GM19240 (cell line): ENCODE data around the gene COL15A1.

Experiments used
- DNase-seq: peaks from one replicate; pipeline ENCODE4 v3.0.0; 2011; ENCODE audit warnings: low spot score; ENCODE audit not compliant: insufficient read length

Gene COL15A1

GRCh38 chr9:98944734-98945074, 997 bp downstream of the COL15A1 start:
- DNase-seq, result no peak

- DNase-seq, result no peak
Measured at GRCh38 chr9:98949565-98949964, 5.9 kb downstream of the COL15A1 start.

GRCh38 chr9:98950262-98950661, 6.6 kb downstream of the COL15A1 start:
- DNase-seq, result no peak

- no peak for DNase-seq
Measured at GRCh38 chr9:98951967-98952366, 8.3 kb downstream of the COL15A1 start.

GRCh38 chr9:98953581-98954243, 10.0 kb downstream of the COL15A1 start:
- no peak for DNase-seq

- no peak for DNase-seq
Measured at GRCh38 chr9:98954244-98954610, 10.5 kb downstream of the COL15A1 start.

- no peak for DNase-seq
Measured at GRCh38 chr9:98955259-98955658, 11.6 kb downstream of the COL15A1 start.

GRCh38 chr9:98957826-98958225, 14.1 kb downstream of the COL15A1 start:
- no peak for DNase-seq

GRCh38 chr9:98958271-98958984, 14.7 kb downstream of the COL15A1 start:
- DNase-seq, result no peak

- no peak for DNase-seq
Measured at GRCh38 chr9:98960409-98960808, 16.7 kb downstream of the COL15A1 start.

GRCh38 chr9:98961513-98962180, 17.9 kb downstream of the COL15A1 start:
- DNase-seq, result no peak

GRCh38 chr9:98962181-98962560, 18.5 kb downstream of the COL15A1 start:
- no peak for DNase-seq

- no peak for DNase-seq
Measured at GRCh38 chr9:98962861-98963260, 19.2 kb downstream of the COL15A1 start.

GRCh38 chr9:98964201-98964600, 20.5 kb downstream of the COL15A1 start:
- DNase-seq, result no peak

GRCh38 chr9:98964911-98965336, 21.2 kb downstream of the COL15A1 start:
- DNase-seq, result no peak

- DNase-seq, result no peak
Measured at GRCh38 chr9:98966676-98967075, 23.0 kb downstream of the COL15A1 start.

- DNase-seq, result no peak
Measured at GRCh38 chr9:98967257-98967656, 23.6 kb downstream of the COL15A1 start.

- no peak for DNase-seq
Measured at GRCh38 chr9:98967680-98968079, 24.0 kb downstream of the COL15A1 start.

- no peak for DNase-seq
Measured at GRCh38 chr9:98968601-98969337, 25.1 kb downstream of the COL15A1 start.

- no peak for DNase-seq
Measured at GRCh38 chr9:98970532-98971041, 26.9 kb downstream of the COL15A1 start.

- DNase-seq, result no peak
Measured at GRCh38 chr9:98971168-98971914, 27.6 kb downstream of the COL15A1 start.
